NCI-H2029 (cell line): ENCODE data around the gene CD109.
"Not testable (repeated sequence)": the region's sequence is repeated elsewhere in the genome, so short reads cannot be mapped to it uniquely, and the experiment has no call there.

ENCODE experiments used
- DNase-seq: peaks from one replicate; lab custom pipeline; 2025; lab: John Stamatoyannopoulos, UW

The CD109 gene

DNA sequence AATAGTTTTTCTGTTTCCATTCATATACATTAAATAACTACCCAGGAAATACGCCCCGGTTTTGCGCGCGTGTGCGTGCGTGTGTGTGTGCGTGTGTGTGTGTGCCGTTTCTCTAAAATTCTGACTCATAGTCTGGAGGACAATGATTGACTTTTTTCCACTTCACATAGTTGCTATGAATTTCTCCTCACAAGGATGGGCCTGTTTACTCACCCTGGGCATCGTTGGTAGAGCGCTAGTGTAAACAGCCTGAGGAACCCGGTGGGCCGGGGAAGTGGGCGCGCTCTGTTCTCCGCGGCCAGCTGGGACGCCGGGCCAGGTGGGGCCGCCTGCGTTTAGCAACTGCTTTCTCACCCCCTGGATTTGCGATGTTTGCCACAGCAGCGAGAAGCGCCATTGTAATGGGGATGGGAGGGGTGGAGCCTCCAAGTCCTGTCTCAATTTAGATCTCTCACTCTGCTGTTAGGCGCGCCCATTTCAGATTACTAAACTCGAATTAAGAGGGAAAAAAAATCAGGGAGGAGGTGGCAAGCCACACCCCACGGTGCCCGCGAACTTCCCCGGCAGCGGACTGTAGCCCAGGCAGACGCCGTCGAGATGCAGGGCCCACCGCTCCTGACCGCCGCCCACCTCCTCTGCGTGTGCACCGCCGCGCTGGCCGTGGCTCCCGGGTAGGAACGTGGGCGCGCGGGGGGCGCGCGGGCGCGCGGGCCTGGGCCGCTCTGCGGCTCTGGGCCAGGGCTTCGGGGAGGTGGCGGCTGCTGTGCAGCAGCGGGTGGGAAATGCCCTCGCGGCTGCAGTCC, at the start of gene CD109:
CD109 (plus strand) TSS at position 585 of the 803 bp plus-strand sequence; CDS start at position 598, 13 bp downstream.
- DNase-seq = no peak

DNA sequence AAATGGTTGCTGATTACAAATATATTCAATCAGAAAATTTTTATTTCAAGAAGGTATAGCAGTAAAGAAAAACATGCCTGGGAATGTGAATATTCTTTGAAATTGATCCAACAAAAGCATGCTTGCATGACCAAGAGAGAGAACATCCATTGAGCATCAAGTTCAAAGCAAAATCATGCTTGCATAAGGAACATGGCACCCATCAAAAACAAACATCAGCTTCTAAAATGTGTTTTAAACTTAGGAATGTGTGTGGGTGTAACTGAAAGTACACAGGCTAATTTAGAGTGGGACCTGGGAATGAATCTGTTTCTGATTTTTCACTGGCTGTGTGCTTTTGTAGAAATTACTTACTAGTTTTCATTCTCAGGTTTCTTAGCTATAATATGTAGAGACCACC, 47.8 kb upstream of the CD109 start:
- DNase-seq = no peak

DNA sequence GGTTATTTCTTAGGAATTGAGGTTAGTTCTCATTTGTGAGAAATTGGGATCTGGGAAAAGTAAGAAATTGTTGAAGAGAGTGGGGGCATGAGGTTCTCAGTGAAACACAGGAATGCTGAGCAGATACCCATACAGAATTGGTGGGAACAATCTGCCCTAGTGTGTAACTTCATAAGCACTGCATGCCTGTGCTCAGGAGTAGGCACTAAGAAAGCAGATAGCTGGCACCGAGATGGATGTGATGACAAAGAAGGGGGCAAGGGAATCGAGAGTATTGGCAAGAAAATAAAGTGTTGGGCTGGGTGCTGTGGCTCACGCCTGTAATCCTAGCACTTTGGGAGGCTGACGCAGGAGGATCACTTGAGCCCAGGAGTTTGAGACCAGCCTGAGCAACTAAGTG, 46.2 kb upstream of the CD109 start:
- DNase-seq = no peak

DNA sequence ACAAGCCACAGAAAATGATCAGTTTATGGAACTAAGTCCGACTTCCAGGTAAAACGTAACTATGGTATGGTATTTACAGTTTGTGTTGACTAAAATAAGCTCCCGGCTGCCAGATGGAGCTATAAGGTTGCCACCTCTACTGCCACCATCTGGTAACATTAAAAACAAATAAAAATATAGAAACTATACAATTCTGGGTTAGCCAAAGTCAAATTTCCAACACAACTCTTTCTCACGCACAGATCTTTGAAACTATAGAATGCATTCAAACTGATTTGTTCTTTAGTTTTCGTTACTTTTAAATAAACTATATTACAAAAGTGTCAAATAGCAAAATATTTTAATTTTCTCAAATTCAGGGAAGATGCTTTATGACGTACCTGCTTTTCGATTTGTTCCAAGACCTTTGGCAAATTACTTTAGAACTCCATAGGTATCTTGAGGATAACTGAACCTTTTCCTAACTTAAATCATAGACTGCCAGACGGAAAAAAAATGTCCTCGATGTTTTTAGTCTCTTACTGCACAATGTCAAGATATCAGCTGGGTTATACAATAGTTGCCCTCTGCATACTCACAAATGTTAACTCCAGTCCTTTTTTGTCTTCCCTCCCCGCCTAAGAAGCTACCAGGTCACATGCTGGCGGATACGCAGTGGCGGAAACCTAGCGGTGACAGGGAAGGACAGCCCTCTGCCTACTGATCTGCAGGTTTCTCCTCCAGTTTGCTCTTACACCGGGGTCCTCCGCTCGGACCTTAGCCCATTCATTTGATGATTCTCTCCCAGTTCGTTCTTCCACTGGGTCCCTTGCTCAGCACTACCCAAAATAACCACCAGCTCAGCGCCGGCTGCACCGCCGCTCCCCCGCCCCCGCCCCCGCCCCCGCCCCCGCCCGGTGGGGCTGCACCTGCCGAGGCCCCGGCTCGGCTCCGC, 43.1 kb upstream of the CD109 start:
- DNase-seq = peak; percentile 60

DNA sequence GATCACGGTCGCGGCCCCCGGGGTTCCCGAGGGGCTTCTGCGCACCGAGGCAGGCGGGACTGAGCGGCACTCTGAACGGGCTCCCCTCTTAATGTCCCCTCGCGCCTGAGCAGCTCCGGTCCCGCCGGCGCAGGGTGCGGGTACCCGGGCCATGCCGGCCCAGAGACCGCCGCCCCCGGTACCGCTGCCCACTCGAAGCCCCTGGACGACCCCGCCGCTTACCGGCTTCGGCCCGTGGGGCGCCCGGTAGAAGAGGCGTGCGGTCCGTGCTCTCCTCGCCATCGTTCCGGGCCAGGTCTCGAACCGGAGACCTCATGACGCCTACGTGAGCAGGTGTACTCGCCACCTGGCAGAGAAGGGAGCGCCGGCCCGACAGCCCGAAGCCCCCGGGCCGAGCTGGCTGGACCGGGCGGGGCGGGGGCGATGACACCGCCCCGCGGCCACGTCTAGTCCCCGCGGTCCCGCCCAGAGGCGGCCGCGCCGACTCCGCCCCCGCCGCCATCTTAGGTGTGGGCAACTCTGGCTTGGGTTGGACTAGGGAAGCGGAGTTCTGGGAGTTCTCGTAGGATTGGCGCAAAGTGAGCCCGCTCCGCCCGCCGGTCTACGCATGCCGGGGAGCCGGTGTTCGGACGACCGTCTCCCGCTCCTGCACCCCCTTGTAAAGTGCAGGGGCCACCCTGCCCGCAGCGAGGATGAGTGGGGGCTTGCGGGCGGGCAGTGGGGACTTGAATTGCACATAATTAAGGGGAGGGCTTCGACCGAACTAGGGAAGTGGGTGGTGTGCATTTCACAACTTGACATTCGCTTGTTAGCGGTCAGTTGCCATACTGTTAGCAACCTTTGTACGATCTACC, 42.2 kb upstream of the CD109 start, which contains the start of gene SLC17A5:
SLC17A5 (minus strand) TSS at position 422 of the 854 bp plus-strand sequence; CDS start at position 316, 106 bp downstream.
- DNase-seq = peak; percentile 91

DNA sequence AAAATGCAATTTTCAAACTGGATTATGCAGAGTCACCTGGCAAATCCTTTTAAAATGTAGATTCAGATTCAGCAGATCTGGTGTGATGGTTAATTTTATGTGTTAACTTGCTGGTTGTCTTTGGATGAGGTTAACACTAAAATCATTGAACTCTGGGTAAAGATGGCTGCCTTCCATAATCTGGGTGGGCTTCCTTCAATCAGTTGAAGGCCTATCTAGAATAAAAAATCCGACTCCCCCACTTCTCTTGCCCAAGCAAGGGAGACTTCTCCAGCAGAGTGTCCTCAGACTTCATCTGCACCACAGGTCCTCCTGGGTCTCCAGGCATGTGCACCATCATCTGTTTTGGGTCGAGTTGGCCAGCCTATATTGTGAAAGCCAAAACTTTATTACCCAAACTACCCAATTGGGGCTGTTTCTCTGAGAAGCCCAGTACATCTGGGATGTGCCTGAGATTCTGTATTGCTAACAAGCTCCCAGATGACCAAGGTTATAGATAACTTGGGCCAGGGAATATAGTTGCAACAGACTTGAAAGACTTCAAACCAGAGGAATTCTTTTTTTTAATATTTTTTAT, 40.6 kb upstream of the CD109 start:
- DNase-seq = no peak

DNA sequence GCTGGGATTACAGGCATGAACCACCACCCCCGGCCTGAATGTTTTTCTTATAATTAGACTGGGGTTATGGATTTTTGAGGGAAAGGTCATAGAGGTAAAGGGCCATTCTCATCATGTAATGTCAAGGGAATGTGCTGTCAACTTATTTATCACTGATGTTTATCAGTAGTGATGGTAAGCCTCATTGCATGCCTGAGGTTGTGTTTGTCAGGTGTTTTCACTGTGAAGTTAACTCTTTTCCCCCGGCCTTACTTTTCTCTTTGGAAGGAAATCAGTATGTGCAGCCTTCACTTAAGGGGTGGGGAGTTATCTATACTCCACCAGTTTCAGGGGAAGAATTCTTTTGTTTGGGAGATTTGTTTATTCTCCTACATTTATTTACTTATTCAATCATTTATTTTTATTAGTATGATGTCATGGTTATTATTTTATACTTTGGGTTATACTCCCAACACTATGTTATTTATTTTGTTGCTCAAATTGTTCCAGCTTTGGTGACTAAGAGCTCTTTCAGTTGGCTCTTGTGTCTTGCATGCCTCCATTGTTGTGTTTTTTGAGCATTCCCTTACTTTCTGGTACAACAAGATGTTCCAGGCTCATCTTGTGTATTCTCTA, 39.4 kb upstream of the CD109 start:
- no peak for DNase-seq

DNA sequence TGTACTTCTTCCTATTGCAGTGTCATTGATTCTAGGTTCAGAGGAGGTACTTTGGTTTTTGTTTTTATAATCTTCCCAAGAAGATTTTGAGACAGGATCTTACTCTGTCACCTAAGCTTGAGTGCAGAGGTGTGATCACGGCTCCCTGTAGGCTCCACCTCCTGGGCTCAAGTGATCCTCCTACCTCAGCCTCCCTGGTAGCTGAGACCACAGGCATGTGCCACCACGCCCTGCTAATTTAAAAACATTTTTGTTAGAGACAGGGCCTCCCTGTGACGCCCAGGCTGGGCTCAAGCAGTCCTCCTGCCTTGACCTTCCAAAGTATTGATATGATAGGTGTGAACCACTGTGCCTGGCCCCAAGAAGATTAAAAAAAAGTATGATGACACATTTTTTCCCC, 38.8 kb upstream of the CD109 start:
- no peak for DNase-seq

DNA sequence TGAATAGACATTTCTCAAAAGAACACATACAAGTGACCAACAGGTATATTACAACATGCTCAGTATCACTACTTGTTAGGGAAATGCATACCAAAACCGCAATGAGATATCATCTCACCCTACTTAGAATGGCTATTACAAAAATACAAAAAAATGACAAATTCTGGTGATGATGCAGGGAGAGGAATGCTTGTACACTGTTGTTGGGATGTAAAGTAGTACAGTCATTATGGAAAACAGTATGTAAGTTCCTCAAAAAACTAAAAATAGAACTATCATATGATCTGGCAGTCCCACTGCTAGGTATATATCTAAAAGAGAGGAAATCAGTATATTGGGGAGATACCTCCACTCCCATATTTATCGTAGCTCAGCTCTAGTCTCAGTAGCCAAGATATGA, 31.3 kb upstream of the CD109 start:
- no peak for DNase-seq

DNA sequence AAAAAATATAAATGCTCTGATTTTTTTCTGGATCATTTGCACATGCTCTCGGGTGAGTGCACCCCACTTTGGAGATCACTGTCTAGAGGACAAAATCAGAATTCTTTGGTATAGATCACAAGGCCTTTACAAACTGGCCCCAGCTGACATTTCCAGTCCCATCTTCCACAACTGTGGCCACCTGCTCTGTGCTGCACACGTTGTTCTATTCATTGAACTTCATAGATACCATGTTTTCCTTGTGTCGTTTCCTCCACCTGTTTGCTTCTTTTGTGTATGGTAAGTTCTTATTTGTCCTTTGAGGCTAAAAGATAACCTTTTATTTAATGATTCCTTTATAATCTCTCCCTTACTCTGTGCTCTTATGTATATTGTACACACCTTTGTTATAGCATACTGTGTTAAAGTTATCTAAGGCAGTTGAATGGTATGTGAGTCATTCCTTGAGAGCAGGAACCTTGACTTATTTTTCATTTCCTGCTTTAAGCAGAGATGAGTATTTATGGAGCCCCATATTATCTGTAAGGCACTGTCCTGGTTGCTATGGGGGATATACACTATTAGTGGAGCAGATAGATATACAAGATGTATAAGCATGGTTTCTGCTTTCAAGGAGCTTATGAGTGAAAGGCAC, 30.2 kb upstream of the CD109 start:
- DNase-seq = no peak

DNA sequence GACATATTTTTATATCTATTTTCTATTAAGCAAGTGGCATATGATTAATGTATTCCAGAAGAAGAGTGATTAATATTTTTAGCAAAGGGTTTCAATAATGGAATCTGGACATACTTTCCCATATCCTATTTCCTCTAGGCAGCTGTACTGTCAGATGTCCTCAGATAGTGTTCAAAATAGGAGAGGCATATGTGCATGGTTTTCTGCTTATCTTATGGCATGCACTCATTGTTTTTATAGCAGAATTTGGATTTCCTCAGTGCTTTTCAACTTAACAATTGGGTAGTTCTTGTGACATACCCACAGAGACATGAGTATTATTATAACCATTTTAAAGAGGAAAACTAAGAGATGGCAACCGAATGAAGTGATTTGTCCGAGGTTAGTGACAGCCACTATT, 29.6 kb upstream of the CD109 start:
- no peak for DNase-seq

DNA sequence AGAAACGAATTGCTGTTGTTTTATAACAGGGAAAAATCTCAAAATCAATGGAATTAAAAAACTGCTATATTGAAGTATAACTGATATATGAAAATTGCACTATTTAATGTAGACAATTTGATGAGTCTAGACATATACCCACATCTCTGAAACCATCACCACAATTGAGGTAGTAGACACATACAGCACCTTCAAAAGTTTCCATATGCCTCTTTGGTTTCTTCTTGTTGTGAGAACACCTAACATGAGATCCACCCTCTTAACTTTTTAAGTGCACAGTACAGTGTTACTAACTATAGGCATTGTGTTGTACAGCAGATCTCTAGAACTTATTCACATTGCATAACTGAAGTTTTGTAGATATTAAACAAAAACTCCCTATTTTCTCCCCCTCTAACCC, 28.2 kb upstream of the CD109 start:
- DNase-seq = no peak

DNA sequence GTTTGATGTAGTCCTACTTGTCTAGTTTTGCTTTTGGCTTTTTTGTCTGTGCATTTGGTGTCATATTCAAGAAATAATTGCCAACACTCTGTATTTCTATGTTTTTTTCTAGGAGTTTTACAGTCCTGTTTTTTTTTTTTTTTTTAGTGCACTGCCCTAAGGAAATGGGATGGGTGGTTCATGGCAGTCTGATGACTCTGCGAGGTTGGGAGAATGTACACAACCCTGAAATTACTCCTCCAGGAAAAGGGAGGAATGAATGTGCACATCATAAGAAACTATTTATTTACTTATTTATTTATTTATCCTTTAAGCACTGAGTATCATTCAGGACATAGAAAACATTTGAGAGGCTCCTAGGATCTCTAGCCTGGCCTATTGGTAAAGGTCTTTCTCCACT, 27.0 kb upstream of the CD109 start:
- DNase-seq = no peak

DNA sequence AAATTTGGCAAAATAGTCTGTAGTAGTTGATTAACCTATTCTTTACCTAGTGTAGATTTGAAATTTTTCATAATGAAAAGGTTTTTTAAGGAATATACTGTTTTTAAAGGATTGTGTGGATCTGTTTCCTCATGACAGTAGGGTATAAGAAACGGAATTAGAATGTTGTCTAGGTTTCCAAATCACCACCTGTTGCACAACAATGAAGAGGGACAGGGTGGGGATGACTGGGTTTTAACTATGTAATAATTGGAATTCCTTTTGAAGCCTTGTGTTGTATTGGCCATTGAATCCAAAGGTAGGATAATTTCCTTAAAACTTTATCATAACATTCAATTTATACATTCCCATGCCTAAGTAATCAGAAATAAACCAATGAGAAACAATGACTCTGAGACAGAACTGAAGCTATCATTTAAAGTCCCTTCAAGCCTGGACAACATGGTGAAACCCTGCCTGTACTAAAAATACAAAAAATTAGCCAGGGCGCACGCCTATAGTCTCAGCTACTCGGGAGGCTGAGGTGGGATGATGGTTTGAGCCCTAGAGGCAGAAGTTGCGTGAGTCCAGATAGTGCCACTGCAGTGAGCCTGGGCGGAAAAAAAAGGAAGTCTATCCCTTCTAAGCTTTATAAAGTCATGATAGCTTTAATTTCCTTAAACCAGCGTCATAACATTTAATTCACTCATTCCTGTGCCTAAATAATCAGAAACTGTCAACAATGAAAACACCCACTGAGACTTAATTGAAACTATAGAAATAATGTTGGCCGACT, 23.9 kb upstream of the CD109 start:
- no peak for DNase-seq

DNA sequence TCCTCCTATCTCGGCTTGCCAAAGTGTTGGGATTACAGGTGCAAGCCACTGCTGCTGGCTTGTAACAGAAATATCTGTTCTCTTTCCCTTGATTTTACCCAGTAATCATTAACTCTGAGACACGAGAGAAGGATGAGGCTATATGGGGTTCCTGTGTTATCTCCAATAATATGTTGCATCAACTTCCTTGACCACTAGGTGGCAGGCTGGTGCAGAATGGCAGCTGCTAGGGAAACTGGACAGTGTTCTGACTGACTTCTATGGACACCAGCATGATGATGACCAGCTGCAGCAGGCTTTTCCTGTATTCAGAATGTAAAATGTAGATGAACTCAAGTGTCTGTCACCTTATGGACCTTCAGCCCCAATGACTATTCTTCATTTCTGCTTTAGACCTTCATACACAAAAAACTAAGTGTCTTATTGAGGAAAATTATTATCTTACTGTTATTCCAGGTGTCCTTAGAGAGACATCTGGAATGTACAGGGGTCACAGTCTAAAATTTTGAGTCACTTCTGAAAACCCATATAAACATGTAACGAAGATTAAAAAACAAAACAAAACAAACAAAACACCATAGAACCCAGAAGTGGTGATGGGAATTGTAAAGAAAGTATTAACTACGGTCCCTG, 20.4 kb upstream of the CD109 start:
- peak; percentile 60 for DNase-seq

DNA sequence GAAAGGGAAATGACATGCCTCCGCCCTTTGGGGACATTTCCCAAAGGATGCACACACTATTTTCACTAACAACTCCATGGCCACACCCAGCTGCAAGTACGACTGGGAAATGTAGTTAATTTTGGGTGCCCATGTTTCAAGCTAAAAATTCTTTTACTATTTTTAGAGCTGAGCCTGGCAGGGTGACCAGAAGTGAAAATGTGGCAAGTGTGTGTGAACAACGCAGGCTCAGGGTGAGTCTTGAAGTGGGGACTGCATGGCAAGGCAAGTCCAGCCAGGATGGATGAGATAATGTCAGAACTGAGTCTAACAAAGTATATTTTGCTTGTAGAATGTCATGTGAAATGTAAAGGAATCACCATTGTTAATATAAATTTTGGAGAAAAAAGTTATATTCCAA, 17.0 kb upstream of the CD109 start:
- no peak for DNase-seq

DNA sequence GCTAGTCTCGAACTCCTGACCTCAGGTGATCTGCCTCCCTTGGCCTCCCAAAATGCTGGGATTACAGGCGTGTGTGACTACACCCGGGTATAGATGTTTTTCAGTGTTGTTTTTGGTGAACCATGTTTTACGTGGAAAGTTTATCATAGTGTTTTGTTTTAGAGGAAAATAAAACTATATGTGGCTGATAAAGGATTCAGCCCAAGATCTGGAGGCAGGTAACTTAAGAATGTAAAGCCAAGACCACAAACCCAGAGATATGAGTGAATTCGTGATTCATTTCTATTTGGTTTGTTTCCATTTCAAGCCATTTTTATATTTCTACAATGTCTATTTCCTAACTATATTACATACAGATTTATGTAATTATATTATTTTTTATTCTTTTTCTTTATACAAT, 16.2 kb upstream of the CD109 start:
- not testable (repeated sequence) for DNase-seq

DNA sequence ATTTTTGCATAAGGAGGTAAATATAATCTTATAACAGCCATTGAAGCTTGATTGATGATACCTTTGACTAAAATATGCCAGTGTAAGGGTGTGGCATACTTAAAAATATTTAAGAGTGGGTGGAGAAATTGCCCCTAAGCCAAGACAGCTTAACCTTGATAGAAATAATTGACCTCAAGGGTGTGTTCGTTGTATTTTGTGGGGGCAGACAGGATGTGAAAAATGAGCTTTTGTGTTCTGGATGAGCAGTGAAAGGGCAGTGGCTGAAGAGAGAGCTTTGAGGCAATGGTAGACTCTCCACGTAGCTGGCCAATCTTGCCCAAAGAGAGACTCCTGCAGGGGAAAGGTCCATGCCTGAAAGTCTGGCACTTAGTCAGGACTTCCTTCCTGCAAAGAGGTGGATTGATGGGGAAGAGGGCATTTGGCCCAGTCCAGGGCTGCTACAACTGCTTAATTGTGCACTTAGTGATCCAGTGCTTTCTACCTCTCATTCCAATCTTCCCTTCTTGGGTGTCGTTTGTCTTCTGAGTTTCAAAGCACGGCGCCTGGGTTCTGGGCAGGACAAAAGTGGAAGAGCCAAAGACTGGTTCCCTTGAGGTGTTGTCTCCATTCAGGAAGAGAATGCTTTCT, 15.6 kb upstream of the CD109 start:
- DNase-seq = no peak

DNA sequence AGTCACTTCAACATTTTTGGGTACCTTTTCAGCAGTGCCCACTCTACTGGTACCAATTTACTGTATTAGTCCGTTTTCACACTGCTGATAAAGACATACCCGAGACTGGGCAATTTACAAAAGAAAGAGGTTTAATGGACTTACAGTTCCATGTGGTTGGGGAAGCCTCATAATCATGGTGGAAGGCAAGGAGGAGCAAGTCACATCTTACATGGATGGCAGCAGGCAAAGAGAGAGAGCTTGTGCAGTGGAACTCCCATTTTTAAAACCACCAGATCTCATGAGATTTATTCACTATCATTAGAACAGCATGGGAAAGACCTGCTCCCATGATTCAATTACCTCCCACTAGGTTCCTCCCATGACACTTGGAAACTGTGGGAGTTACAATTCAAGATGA, 12.4 kb upstream of the CD109 start:
- not testable (repeated sequence) for DNase-seq
